MCF 10A (cell line): ENCODE measurements around the gene TRPV2. TPM values are rescaled to one million over a fixed set of nuclear protein-coding genes. Genes with fewer than 3 reads are reported as not detected.

Experiments
- BruUV-seq: library from RNA; stranded (reverse); fragments of 400-500 nt; replicated peaks from 2 replicates; lab custom pipeline; 2021; lab: Mats Ljungman, UMichigan
- CTCF ChIA-PET: fragments of 300-600 bp; sonication (Branson Sonifier 250); formaldehyde crosslinking; extraction: SDS; loops from one replicate; lab custom pipeline; 2021; ENCODE audit warnings: antibody characterized with exemption, inconsistent platforms; lab: Yijun Ruan, JAX
- POLR2A ChIA-PET: fragments of 300-600, 350-650 bp; sonication (Branson Sonifier 250); formaldehyde crosslinking; extraction: SDS; loops from one replicate; lab custom pipeline; 2020; ENCODE audit warnings: antibody characterized with exemption, inconsistent platforms; lab: Yijun Ruan, JAX
- DNase-seq: peaks from one replicate; pipeline ENCODE4 v3.0.0-alpha.2; 2018; ENCODE audit not compliant: unreplicated experiment
- H3K27ac Mint-ChIP-seq: one replicate; pipeline ENCODE4 v1.8.0; 2022; ENCODE audit warnings: mild to moderate bottlenecking, low read depth, mixed read lengths; ENCODE audit not compliant: unreplicated experiment
- H3K27me3 Mint-ChIP-seq: one replicate; pipeline ENCODE4 v1.8.0; 2022; ENCODE audit warnings: mixed read lengths; ENCODE audit not compliant: insufficient read depth, unreplicated experiment
- H3K36me3 Mint-ChIP-seq: one replicate; pipeline ENCODE4 v1.8.0; 2022; ENCODE audit warnings: mild to moderate bottlenecking, moderate library complexity, mixed read lengths; ENCODE audit not compliant: insufficient read depth, unreplicated experiment
- H3K4me1 Mint-ChIP-seq: one replicate; pipeline ENCODE4 v1.8.0; 2022; ENCODE audit warnings: mixed read lengths; ENCODE audit not compliant: insufficient read depth, unreplicated experiment
- H3K4me3 Mint-ChIP-seq: one replicate; pipeline ENCODE4 v1.8.0; 2022; ENCODE audit warnings: mild to moderate bottlenecking, moderate library complexity, mixed read lengths; ENCODE audit not compliant: unreplicated experiment
- H3K9me3 Mint-ChIP-seq: one replicate; pipeline ENCODE4 v1.8.0; 2022; ENCODE audit warnings: mixed read lengths; ENCODE audit not compliant: unreplicated experiment
- intact Hi-C: fragments of 100-400 bp; cut with micrococcal nuclease; formaldehyde crosslinking; loops from 2 replicates; pipeline ENCODE4 v1.14.1; 2022
- total RNA-seq: library from RNA; stranded (reverse); gene quantifications from 2 replicates; pipeline ENCODE4 v1.2.3, GENCODE V29; 2022
- TF ChIP-seq, protein P1 (sequence below): fragments of 200-600 bp; IDR thresholded peaks from one replicate; pipeline ENCODE4 v1.8.0; 2022; ENCODE audit warnings: antibody characterized with exemption, mild to moderate bottlenecking; ENCODE audit not compliant: unreplicated experiment

TRPV2 gene
- total RNA-seq, 1 experiment from 2014 or later, result not detected

DNA sequence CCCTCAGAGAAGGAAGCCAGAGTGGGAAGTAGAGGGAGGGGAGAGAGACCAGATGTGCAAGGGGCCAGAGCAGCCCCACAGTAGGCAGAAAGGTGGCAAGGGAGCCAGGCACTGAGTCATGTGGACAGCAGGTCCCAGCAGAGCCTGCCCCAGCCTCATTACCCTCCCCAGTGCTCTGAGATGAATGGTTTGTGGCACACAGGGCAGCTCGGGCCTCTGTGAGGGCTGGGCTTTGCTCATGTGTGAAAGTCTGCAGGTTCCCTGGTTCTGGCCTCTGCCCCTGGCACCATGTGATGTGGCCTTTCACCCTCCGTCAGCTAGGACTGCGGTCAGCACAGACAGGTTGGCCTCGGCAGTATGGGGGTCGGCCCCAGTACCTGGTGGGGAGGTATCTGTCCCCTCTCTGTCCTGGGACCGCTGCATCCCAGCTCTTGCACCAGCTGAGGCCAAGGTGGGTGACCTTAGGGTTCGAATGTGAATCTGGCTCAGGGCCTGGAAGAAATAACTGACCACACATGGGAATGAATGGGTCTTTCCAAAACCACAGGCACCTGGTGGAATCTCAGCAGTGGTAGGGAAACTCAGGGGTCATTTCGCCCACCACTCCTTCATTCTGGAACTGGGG, 67.8 kb downstream of the TRPV2 start:
- H3K27ac Mint-ChIP-seq, result no peak overlapping the region
- no peaks in the 10 kb centered on the region for H3K36me3 Mint-ChIP-seq
- TF ChIP-seq, protein P1, sequence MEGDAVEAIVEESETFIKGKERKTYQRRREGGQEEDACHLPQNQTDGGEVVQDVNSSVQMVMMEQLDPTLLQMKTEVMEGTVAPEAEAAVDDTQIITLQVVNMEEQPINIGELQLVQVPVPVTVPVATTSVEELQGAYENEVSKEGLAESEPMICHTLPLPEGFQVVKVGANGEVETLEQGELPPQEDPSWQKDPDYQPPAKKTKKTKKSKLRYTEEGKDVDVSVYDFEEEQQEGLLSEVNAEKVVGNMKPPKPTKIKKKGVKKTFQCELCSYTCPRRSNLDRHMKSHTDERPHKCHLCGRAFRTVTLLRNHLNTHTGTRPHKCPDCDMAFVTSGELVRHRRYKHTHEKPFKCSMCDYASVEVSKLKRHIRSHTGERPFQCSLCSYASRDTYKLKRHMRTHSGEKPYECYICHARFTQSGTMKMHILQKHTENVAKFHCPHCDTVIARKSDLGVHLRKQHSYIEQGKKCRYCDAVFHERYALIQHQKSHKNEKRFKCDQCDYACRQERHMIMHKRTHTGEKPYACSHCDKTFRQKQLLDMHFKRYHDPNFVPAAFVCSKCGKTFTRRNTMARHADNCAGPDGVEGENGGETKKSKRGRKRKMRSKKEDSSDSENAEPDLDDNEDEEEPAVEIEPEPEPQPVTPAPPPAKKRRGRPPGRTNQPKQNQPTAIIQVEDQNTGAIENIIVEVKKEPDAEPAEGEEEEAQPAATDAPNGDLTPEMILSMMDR, result no peak
- intact Hi-C loops, result no loop called here
- no peak for DNase-seq
- POLR2A ChIA-PET, result no interaction called here
- no peaks in the 10 kb centered on the region for H3K27me3 Mint-ChIP-seq
- H3K4me1 Mint-ChIP-seq, result peaks cover 9% of the 10 kb centered on the region
- CTCF ChIA-PET, result no interaction called here
- no peak overlapping the region for H3K4me3 Mint-ChIP-seq
- H3K9me3 Mint-ChIP-seq, result no peaks in the 10 kb centered on the region
- BruUV-seq, result no TSS peak

DNA sequence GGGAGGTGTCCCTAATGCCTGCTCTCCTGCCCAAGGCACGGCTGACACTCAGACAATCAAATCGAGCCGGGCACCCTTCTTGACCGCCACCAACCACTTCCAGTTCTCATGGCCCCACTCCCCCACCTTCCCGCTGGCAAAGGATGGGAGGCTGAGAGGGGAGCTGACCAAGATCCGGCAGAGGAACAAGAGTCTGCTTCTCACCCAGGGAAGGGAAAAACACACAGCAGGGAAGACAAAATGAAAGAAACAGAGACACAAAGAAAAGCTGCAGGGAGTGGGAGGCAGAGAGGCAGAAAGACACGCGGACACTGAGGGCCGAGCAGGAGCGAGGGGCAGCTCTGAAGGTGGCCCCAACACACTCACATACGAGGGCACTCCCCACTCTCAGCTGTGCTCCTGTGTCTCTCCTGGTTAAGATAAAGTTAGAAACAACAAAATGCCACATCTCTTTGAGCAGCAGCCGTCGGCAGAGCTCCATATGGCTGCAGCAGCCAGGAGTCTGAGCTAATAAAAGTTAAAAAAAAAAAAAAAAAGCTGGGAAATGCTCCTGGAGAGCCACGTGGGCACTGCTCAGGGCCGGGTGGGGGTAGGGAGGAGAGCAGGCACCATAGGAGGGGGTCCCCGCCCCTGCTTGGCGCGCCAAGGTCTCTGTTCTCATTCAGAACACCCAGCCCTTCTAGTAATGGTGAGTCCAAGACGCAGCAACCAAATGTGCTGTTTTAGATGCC, 69.2 kb downstream of the TRPV2 start:
- Mint-ChIP-seq H3K27ac (no peak overlapping the region), H3K36me3 (no peaks in the 10 kb centered on the region), H3K4me1 (peaks cover 14% of the 10 kb centered on the region), H3K4me3 (no peak overlapping the region), H3K27me3 (peaks cover under 1% of the 10 kb centered on the region), H3K9me3 (no peaks in the 10 kb centered on the region)
- TF ChIP-seq, protein P1, result no peak
- CTCF ChIA-PET, result interaction anchor here (0.7 to 1.2 kb wide), 2 partner anchors 13 to 31 kb away, joined by 3 to 6 read pairs; no protein-coding TSS in a partner anchor
- intact Hi-C loops, result no loop called here
- DNase-seq, result no peak
- POLR2A ChIA-PET, result interaction anchor here (0.7 kb wide), 1 partner anchor 31 kb away, joined by 3 read pairs; no protein-coding TSS in a partner anchor
- BruUV-seq, result no TSS peak

Other genes with a start within 250 kb of the TRPV2 start
- 120 and 138 TPM in 2 replicates for gene NCOR1, start 200.0 kb upstream of the TRPV2 start, total RNA-seq
- gene PIGL, start 198.4 kb upstream of the TRPV2 start, total RNA-seq, result 28.5 and 31.3 TPM in 2 replicates
- gene CENPV, start 62.1 kb upstream of the TRPV2 start, total RNA-seq, result 22.4 and 27.7 TPM in 2 replicates
- 626 and 729 TPM in 2 replicates for gene UBB, start 34.5 kb upstream of the TRPV2 start, total RNA-seq
- gene LRRC75A, start 76.6 kb downstream of the TRPV2 start, total RNA-seq, result 0.29 and 0.30 TPM in 2 replicates
- gene ZNF287, start 153.6 kb downstream of the TRPV2 start, total RNA-seq, result 2.2 and 2.4 TPM in 2 replicates
- gene ZNF624, start 238.3 kb downstream of the TRPV2 start, total RNA-seq, result 3.8 and 4.9 TPM in 2 replicates